Mucosa of descending colon (tissue), 3 donors: ENCODE measurements around the gene SFXN5. TPM values are rescaled to one million over a fixed set of nuclear protein-coding genes. Genes with fewer than 3 reads are reported as not detected.
"Not testable (repeated sequence)": the region's sequence is repeated elsewhere in the genome, so short reads cannot be mapped to it uniquely, and the experiment has no call there.

ENCODE experiments used
- ATAC-seq: fragments of 200-7000 bp; cut with Tn5 transposase; one replicate; pipeline ENCODE4 v1.9.1; 2020; ENCODE audit warnings: mild to moderate bottlenecking, moderate library complexity
- DNase-seq, 3 donors: peaks; one replicate each; pipeline ENCODE4 v3.0.0-alpha.2; 2020
- H3K36me3 ChIP-seq: fragments of 200-600 bp; one replicate; pipeline ENCODE4 v1.8.0; 2021; ENCODE audit warnings: low read depth, mild to moderate bottlenecking
- H3K4me1 ChIP-seq: fragments of 200-600 bp; one replicate; pipeline ENCODE4 v1.8.0; 2021; ENCODE audit warnings: low read depth, mild to moderate bottlenecking
- H3K4me3 ChIP-seq: fragments of 200-600 bp; one replicate; pipeline ENCODE4 v1.8.0; 2021; ENCODE audit warnings: mild to moderate bottlenecking
- H3K9me3 ChIP-seq: fragments of 200-600 bp; one replicate; pipeline ENCODE4 v1.8.0; 2021; ENCODE audit warnings: mild to moderate bottlenecking
- intact Hi-C, 2 donors: fragments of 100-400 bp; cut with DNase I in 1 of 2; cut with micrococcal nuclease in 1 of 2; formaldehyde crosslinking; loops; one replicate each; pipeline versions ENCODE4 v1.11.0 to v1.11.1; 2022; cut with DNase I, micrococcal nuclease
- total RNA-seq, 3 donors: library from RNA; stranded (reverse); fragmentation: NEBNext Ultra II Directional in 2 of 3; extraction: Animal tissue kit (Norgen Biotek cat#: 25700) in 2 of 3; gene quantifications; one replicate each; pipeline versions ENCODE4 v1.2.1 to v1.2.4, GENCODE V29; 2021 to 2023
- TF ChIP-seq, protein P1 (sequence below): fragments of 200-600 bp; IDR thresholded peaks from one replicate; pipeline ENCODE4 v1.8.0; 2022; ENCODE audit warnings: antibody characterized with exemption, mild to moderate bottlenecking
- donor health status: DM: no; HTN: no; CAD: no; lungs with moderate emphysema.
- donor health status: DM: no; HTN: no; CAD: no.
- donor health status: DM: no; HTN: yes; CAD: no.

The SFXN5 gene
- total RNA-seq, 3 donors from 2014 or later, result 22.2 to 30.9 (median 27.5) TPM

DNA sequence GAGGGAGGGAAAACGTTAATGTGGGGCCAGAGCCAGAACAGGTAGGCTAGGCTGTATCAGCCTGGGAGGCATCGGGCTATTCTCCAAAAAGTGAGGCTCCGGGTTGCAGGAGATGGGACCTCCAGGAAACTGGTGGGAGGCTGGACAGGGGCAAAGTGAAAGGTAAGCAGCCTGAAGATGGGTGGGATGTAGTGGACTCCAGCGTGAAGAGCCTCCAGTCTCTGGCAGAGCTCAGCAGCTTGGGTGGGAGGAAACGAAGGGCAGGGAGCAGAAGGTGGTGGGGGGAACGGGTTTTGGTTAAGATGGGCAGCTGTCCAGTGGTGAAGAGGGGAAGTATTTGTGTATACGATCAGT lies 157.3 kb downstream of the SFXN5 start:
- TF ChIP-seq, protein P1, sequence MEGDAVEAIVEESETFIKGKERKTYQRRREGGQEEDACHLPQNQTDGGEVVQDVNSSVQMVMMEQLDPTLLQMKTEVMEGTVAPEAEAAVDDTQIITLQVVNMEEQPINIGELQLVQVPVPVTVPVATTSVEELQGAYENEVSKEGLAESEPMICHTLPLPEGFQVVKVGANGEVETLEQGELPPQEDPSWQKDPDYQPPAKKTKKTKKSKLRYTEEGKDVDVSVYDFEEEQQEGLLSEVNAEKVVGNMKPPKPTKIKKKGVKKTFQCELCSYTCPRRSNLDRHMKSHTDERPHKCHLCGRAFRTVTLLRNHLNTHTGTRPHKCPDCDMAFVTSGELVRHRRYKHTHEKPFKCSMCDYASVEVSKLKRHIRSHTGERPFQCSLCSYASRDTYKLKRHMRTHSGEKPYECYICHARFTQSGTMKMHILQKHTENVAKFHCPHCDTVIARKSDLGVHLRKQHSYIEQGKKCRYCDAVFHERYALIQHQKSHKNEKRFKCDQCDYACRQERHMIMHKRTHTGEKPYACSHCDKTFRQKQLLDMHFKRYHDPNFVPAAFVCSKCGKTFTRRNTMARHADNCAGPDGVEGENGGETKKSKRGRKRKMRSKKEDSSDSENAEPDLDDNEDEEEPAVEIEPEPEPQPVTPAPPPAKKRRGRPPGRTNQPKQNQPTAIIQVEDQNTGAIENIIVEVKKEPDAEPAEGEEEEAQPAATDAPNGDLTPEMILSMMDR, result no peak
- DNase-seq (no peak), ATAC-seq (no peak)
- no peaks in the 10 kb centered on the region for H3K36me3 ChIP-seq
- H3K4me3 ChIP-seq, result no peak overlapping the region
- H3K9me3 ChIP-seq, result no peaks in the 10 kb centered on the region
- H3K4me1 ChIP-seq, result peaks cover 26% of the 10 kb centered on the region
- intact Hi-C loops, result no loop called here

DNA sequence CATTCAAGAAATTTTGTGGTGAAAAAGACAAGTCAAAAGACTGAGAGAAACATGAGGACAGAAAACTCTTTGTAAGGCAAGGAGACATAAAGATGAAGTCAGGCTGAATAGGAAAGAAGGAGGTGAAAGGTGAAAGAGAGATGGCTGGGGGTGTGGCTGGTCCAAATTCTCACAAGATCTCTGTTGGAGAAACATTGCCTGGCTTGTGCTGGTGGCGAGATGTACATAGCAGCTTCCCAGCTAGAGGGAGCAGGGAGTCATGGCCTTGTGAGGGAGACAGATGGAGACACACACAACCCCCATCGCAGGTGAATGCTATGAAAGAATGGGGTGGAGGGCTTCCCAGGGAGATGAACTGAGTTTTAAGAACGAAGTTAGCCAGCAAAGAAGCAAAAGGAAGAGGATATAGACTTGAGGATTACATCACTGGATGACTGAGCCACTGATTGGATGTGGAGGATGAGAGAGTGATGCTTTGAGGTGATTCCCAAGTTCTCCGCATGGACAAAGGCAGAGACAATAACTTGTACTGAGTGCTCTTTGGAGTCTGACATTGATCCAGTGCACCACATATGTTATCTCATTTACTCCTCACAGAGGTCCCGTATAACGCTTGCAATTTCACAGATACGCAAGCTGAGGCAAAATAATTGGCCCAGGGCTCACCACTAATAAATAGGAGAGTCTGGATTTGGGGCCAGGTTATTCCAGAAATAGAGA lies 157.9 kb downstream of the SFXN5 start:
- no peak overlapping the region for H3K4me3 ChIP-seq
- H3K36me3 ChIP-seq, result no peaks in the 10 kb centered on the region
- intact Hi-C loops, result no loop called here
- no peaks in the 10 kb centered on the region for H3K9me3 ChIP-seq
- no peak for ATAC-seq
- TF ChIP-seq, protein P1, result no peak
- DNase-seq, result no peak
- H3K4me1 ChIP-seq, result peaks cover 26% of the 10 kb centered on the region

DNA sequence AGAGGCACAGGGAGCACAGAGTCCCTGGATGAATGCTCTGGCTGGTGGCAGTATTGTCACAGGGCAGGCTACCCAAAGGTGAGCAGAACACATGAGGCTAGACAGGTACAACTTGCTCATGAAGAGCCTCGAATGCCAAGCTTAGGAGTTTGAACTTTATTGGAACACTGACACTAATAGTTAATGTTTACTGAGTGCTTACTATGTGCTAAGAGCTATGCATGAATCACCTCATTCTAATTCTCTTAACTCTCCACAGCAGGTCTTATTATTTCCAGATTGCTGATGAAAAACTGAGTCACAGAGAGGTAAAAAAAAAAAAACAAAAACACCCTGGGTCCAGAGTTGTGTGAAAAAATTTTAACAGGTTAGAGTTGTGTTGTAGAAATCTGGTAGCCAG lies 160.3 kb downstream of the SFXN5 start:
- Histone ChIP-seq H3K9me3 (no peaks in the 10 kb centered on the region), H3K4me1 (peaks cover 7% of the 10 kb centered on the region), H3K4me3 (no peak overlapping the region), H3K36me3 (no peaks in the 10 kb centered on the region)
- DNase-seq (no peak), ATAC-seq (no peak)
- TF ChIP-seq, protein P1, result no peak
- intact Hi-C loops, result no loop called here

DNA sequence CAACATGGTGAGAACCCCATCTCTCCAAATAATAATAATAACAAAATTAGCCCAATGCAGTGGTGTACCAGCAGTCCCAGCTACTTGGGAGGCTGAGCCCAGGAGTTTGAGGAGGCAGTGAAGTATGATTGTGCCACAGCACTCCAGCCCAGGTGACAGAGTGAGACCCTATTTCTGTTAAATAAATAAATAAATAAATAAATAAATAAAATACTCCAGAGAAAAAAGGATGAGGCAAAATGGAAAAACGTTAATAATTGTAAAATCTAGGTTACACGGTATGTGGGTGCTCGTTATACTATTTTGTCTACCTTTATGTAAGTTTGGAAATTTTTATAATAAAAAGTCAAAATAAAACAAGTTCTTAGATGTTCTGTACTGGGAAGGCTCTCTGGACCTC lies 162.8 kb downstream of the SFXN5 start:
- TF ChIP-seq, protein P1, result no peak
- Histone ChIP-seq H3K4me1 (no peaks in the 10 kb centered on the region), H3K4me3 (no peak overlapping the region), H3K9me3 (no peaks in the 10 kb centered on the region), H3K36me3 (no peaks in the 10 kb centered on the region)
- DNase-seq (no peak), ATAC-seq (no peak)
- intact Hi-C loops, result no loop called here

DNA sequence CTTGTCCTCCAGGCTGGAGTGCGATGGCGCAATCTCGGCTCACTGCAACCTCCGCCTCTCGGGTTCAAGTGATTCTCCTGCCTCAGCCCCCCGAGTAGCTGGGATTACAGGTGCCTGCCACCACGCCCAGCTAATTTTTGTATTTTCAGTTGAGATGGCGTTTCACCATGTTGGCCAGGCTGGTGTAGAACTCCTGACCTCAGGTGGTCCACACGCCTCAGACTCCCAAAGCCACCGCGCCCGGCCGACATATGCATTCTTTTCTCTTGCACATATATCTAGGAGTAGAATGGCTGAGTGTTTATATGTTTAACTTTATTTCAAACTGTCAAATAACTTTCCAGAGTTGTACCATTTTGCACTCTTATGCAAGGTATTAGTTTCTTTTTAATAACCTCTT lies 164.1 kb downstream of the SFXN5 start:
- H3K4me3 ChIP-seq, H3K36me3 ChIP-seq, DNase-seq, H3K9me3 ChIP-seq, intact Hi-C loops, ATAC-seq, H3K4me1 ChIP-seq: not testable (repeated sequence)

DNA sequence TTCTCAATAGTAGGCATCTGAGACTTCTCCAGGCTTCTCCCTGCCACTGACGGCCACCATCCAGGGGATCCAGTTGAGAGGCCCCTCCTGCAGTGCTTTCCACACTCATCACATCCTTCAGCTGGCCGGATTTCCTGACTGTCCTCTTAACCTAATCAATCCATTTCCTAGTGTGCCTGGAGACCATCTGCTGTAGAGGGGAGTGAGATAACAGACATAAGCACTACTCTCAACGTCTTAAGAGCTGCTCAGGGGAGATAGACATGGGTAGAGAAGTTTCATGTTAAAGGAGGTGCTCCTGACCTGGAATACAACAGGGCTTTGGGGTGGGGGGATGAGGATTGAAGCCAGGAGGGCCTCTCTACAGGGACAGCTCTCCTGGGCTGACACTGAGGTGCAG lies 170.1 kb downstream of the SFXN5 start:
- DNase-seq (no peak), ATAC-seq (no peak)
- intact Hi-C loops, result no loop called here
- Histone ChIP-seq H3K9me3 (no peaks in the 10 kb centered on the region), H3K36me3 (no peaks in the 10 kb centered on the region), H3K4me1 (no peaks in the 10 kb centered on the region), H3K4me3 (no peak overlapping the region)
- TF ChIP-seq, protein P1, result no peak
